ENCODE measurements around the gene ANKRD11. TPM values are rescaled to one million over a fixed set of nuclear protein-coding genes. Genes with fewer than 3 reads are reported as not detected.
A peak's percentile ranks its signal among the peaks of the same experiment; 100 is the strongest.
"Not testable (repeated sequence)": the region's sequence is repeated elsewhere in the genome, so short reads cannot be mapped to it uniquely, and the experiment has no call there.

The ANKRD11 gene
- polyA plus RNA-seq, 1 donor: 105 TPM

- no peak for DNase-seq
These were observed 106.1 kb downstream of the ANKRD11 start for GRCh38 chr16:89384282-89384681.

- DNase-seq: peak; percentile 49
These were observed 107.0 kb downstream of the ANKRD11 start for GRCh38 chr16:89383095-89384003.

- not testable (repeated sequence) for DNase-seq
These were observed 107.8 kb downstream of the ANKRD11 start for GRCh38 chr16:89382555-89382954.

- no peak for DNase-seq
These were observed 108.6 kb downstream of the ANKRD11 start for GRCh38 chr16:89381788-89382187.

- no peak for DNase-seq
These were observed 109.7 kb downstream of the ANKRD11 start for GRCh38 chr16:89380681-89381080.

- DNase-seq: no peak
These were observed 111.2 kb downstream of the ANKRD11 start for GRCh38 chr16:89378947-89379771.

- DNase-seq: no peak
These were observed 112.9 kb downstream of the ANKRD11 start for GRCh38 chr16:89377453-89377848.

GRCh38 chr16:89376812-89377452 is 113.4 kb downstream of the ANKRD11 start:
- no peak for DNase-seq

GRCh38 chr16:89375686-89376085 is 114.7 kb downstream of the ANKRD11 start:
- no peak for DNase-seq

- DNase-seq: no peak
These were observed 115.3 kb downstream of the ANKRD11 start for GRCh38 chr16:89375021-89375420.

GRCh38 chr16:89374393-89374960 is 115.9 kb downstream of the ANKRD11 start:
- DNase-seq: no peak

- no peak for DNase-seq
These were observed 116.8 kb downstream of the ANKRD11 start for GRCh38 chr16:89373355-89374110.

GRCh38 chr16:89371968-89372634 is 118.3 kb downstream of the ANKRD11 start:
- no peak for DNase-seq

- DNase-seq: no peak
These were observed 119.0 kb downstream of the ANKRD11 start for GRCh38 chr16:89371386-89371785.

- no peak for DNase-seq
These were observed 119.8 kb downstream of the ANKRD11 start for GRCh38 chr16:89370601-89371000.

- DNase-seq: no peak
These were observed 120.3 kb downstream of the ANKRD11 start for GRCh38 chr16:89370081-89370511.

- DNase-seq: no peak
These were observed 121.0 kb downstream of the ANKRD11 start for GRCh38 chr16:89369266-89369895.

GRCh38 chr16:89368604-89369249 is 121.6 kb downstream of the ANKRD11 start:
- DNase-seq: no peak

GRCh38 chr16:89367538-89367915 is 122.8 kb downstream of the ANKRD11 start:
- DNase-seq: no peak
